ENCODE results near the gene CD151.

Gene CD151

GRCh38 chr11:813072-813455 lies 19.7 kb upstream of the CD151 start:
- DNase-seq (ENCODE audit: low read depth in 3 of 3, low spot score in 1 of 3): no peak

GRCh38 chr11:813456-814096 lies 19.2 kb upstream of the CD151 start:
- DNase-seq (ENCODE audit: low read depth in 3 of 3, low spot score in 1 of 3): no peak

GRCh38 chr11:815675-816432 lies 16.9 kb upstream of the CD151 start:
- no peak for DNase-seq (ENCODE audit: low read depth in 3 of 3, low spot score in 1 of 3)

- no peak for DNase-seq (ENCODE audit: low read depth in 3 of 3, low spot score in 1 of 3)
Observed at GRCh38 chr11:816433-816779, 16.3 kb upstream of the CD151 start.

- no peak for DNase-seq (ENCODE audit: low read depth in 3 of 3, low spot score in 1 of 3)
Observed at GRCh38 chr11:818396-819128, 14.2 kb upstream of the CD151 start, which contains the start of gene PNPLA2. PNPLA2 (plus strand) TSS chr11:818914; CDS start chr11:819719, 805 bp downstream.

- DNase-seq (ENCODE audit: low read depth in 3 of 3, low spot score in 1 of 3): peak; percentile 81 to 90 (median 86)
Observed at GRCh38 chr11:819129-819931, 13.4 kb upstream of the CD151 start.

GRCh38 chr11:819943-820649 lies 12.7 kb upstream of the CD151 start:
- peak; percentile 84 to 91 (median 85) for DNase-seq (ENCODE audit: low read depth in 3 of 3, low spot score in 1 of 3)

- no peak for DNase-seq (ENCODE audit: low read depth in 3 of 3, low spot score in 1 of 3)
Observed at GRCh38 chr11:820655-821511, 11.9 kb upstream of the CD151 start.

- DNase-seq (ENCODE audit: low read depth in 3 of 3, low spot score in 1 of 3): no peak
Observed at GRCh38 chr11:821512-822371, 11.0 kb upstream of the CD151 start.

- DNase-seq (ENCODE audit: low read depth in 3 of 3, low spot score in 1 of 3): no peak
Observed at GRCh38 chr11:823441-824291, 9.1 kb upstream of the CD151 start.

GRCh38 chr11:824292-824880 lies 8.4 kb upstream of the CD151 start:
- DNase-seq (ENCODE audit: low read depth in 3 of 3, low spot score in 1 of 3): no peak

- DNase-seq (ENCODE audit: low read depth in 3 of 3, low spot score in 1 of 3): no peak
Observed at GRCh38 chr11:824942-825341, 7.8 kb upstream of the CD151 start.

- DNase-seq (ENCODE audit: low read depth in 3 of 3, low spot score in 1 of 3): no peak
Observed at GRCh38 chr11:825366-826226, 7.2 kb upstream of the CD151 start.

GRCh38 chr11:826227-826621 lies 6.5 kb upstream of the CD151 start:
- no peak for DNase-seq (ENCODE audit: low read depth in 3 of 3, low spot score in 1 of 3)

- DNase-seq (ENCODE audit: low read depth in 3 of 3, low spot score in 1 of 3): no peak
Observed at GRCh38 chr11:826836-827145, 6.0 kb upstream of the CD151 start.

- no peak for DNase-seq (ENCODE audit: low read depth in 3 of 3, low spot score in 1 of 3)
Observed at GRCh38 chr11:827146-827896, 5.4 kb upstream of the CD151 start.

Measured in stimulated activated CD4-positive, alpha-beta T cell treated with anti-CD3 and anti-CD28 coated beads, TNF-alpha, amount 100 ng/mL, for 1 hour (primary cell).